ENCODE results near the gene CHD9NB. TPM values are rescaled to one million over a fixed set of nuclear protein-coding genes. Genes with fewer than 3 reads are reported as not detected.

CHD9NB gene
- polyA plus RNA-seq (2011; rRNA removed): 2.0 and 2.6 TPM in 2 replicates
- 0.98 and 1.3 TPM in 2 replicates for polyA plus RNA-seq (2012; cell fraction: cytosol; rRNA removed)
- polyA plus RNA-seq (2012; cell fraction: nucleus; rRNA removed): 0.53 and 0.72 TPM in 2 replicates
- 2.8 to 3.4 TPM (median 3.0 TPM) in 3 replicates for polyA plus RNA-seq (2017; fragmentation: RNase III; extraction: RNeasy Plus Mini Kit Qiagen cat#74134 plus additional on column Dnase treatment)
- 5.0 and 6.3 TPM in 2 replicates for polyA minus RNA-seq (2011; rRNA and poly(A)+ RNA removed)

GRCh38 chr16:53052519-53053501 lies at the start of gene CHD9NB:
TSS of gene CHD9NB (minus strand) at chr16:53052897. CDS start at chr16:53044158, 8,739 bp downstream.
- 7% methylated on average over 2 of the region's 2 CpGs for WGBS (ENCODE audit: missing lambda C conversion rate)
- CTCF ChIA-PET: interaction anchor here (1.2 to 5.2 kb wide), 5 partner anchors 8 to 156 kb away, joined by 3 to 49 read pairs (median 4); no protein-coding TSS in a partner anchor
- peak within 1 kb of the TSS; percentile 42 for H3K4me3 ChIP-seq
- no peak for FAIRE-seq
- peak within 1 kb of the TSS; percentile 88 for H3K4me2 ChIP-seq
- POLR2A ChIA-PET: interaction anchor here (0.6 to 2.2 kb wide), 8 partner anchors 11 to 228 kb away, joined by 3 to 21 read pairs (median 4); no protein-coding TSS in a partner anchor
- peak; percentile 76 to 79 for ATAC-seq
- H3K27ac ChIP-seq: peak within 1 kb of the TSS; percentile 96 to 98
- peaks cover 48% of the 10 kb centered on the region for H3K4me1 ChIP-seq
- H3K9me3 ChIP-seq: no peaks in the 10 kb centered on the region
- DNase-seq (ENCODE audit: low read depth in 1 of 2, low spot score in 1 of 2): peak; percentile 79 to 93
- TF ChIP-seq HES2 (IDR thresholded peaks at IDR 0.05): no peak
- peak; percentile 46; the same call in 1 of the 2 replicates for TF ChIP-seq JUNB (IDR thresholded peaks at IDR 0.05)
- no peak for TF ChIP-seq NFE2L2 (conservative IDR thresholded peaks at IDR 0.05; ENCODE audit: low read length)
- TF ChIP-seq GATA3 (IDR thresholded peaks at IDR 0.05; ENCODE audit: borderline replicate concordance): 0 out of 2 replicates have a peak, but pooled peaks have one; percentile 21
- TF ChIP-seq ELK1 (IDR thresholded peaks at IDR 0.05; ENCODE audit: low read depth, low read length): no peak
- TF ChIP-seq MYC (IDR thresholded peaks at IDR 0.05; ENCODE audit: borderline replicate concordance, low read length): peak; percentile 31; the same call in 1 of the 2 replicates
- peak; percentile 54; the same call in 1 of the 2 replicates for TF ChIP-seq KDM1A (IDR thresholded peaks at IDR 0.05; ENCODE audit: low read depth)
- no peak for TF ChIP-seq ATOH8 (CRISPR knock-in tag; IDR thresholded peaks at IDR 0.05; ENCODE audit: low read depth)
- peak; percentile 13 for TF ChIP-seq ZFP36 (IDR thresholded peaks at IDR 0.05; ENCODE audit: borderline replicate concordance, partially characterized antibody)
- no peak for TF ChIP-seq HEYL (CRISPR knock-in tag; IDR thresholded peaks at IDR 0.05)
- TF ChIP-seq TFCP2L1 (CRISPR knock-in tag; IDR thresholded peaks at IDR 0.05): no peak
- no peak for TF ChIP-seq PHF8 (IDR thresholded peaks at IDR 0.05; ENCODE audit: borderline replicate concordance, low read depth)
- TF ChIP-seq HMGXB4 (CRISPR knock-in tag; IDR thresholded peaks at IDR 0.05; ENCODE audit: borderline replicate concordance): no peak
- no peak for TF ChIP-seq HOXB5 (CRISPR knock-in tag; IDR thresholded peaks at IDR 0.05)
- TF ChIP-seq BCL3 (IDR thresholded peaks at IDR 0.05): 0 out of 3 replicates have a peak, but pooled peaks have one; percentile 34
- no peak for TF ChIP-seq EHF (CRISPR knock-in tag; IDR thresholded peaks at IDR 0.05)
- peak; percentile 56 for TF ChIP-seq POLR2A (IDR thresholded peaks at IDR 0.05; ENCODE audit: low read length)
- TF ChIP-seq CBX8 (IDR thresholded peaks at IDR 0.05): no peak
- TF ChIP-seq RCOR1 (IDR thresholded peaks at IDR 0.05; ENCODE audit: low read depth, low read length): no peak
- TF ChIP-seq FOSB (CRISPR knock-in tag; IDR thresholded peaks at IDR 0.05): no peak
- TF ChIP-seq ZSCAN20 (CRISPR knock-in tag; IDR thresholded peaks at IDR 0.05): no peak
- peak; percentile 56 for TF ChIP-seq MAFK (IDR thresholded peaks at IDR 0.05; ENCODE audit: partially characterized antibody)
- TF ChIP-seq USF2 (IDR thresholded peaks at IDR 0.05): no peak
- peak; percentile 69; the same call in 1 of the 2 replicates for TF ChIP-seq ESRRA (IDR thresholded peaks at IDR 0.05; ENCODE audit: borderline replicate concordance, low read length)
- TF ChIP-seq SREBF2 (IDR thresholded peaks at IDR 0.05): no peak
- no peak for TF ChIP-seq HOXA7 (CRISPR knock-in tag; IDR thresholded peaks at IDR 0.05)
- TF ChIP-seq ZNF302 (CRISPR knock-in tag; IDR thresholded peaks at IDR 0.05): no peak
- TF ChIP-seq TP53 (CRISPR knock-in tag; IDR thresholded peaks at IDR 0.05): no peak
- peak; percentile 67 to 73; a peak in 3 of 5 replicates for TF ChIP-seq JUN (IDR thresholded peaks at IDR 0.05)
- TF ChIP-seq CHD4 (IDR thresholded peaks at IDR 0.05; ENCODE audit: borderline replicate concordance): no peak
- no peak for TF ChIP-seq MAX (IDR thresholded peaks at IDR 0.05)
- TF ChIP-seq EP300 (IDR thresholded peaks at IDR 0.05): peak in 1 of 2 experiments; percentile 41; a peak in 1 of 5 replicates
- no peak for TF ChIP-seq CHD2 (IDR thresholded peaks at IDR 0.05; ENCODE audit: low read length, partially characterized antibody)
